HEK293T (cell line): ENCODE results near the gene NAT16.

ENCODE experiments used
- CTCF ChIA-PET: fragments of 350-600 bp; formaldehyde crosslinking; extraction: SDS; loops from one replicate; lab custom pipeline; 2021; ENCODE audit warnings: antibody characterized with exemption, inconsistent platforms; lab: Yijun Ruan, JAX
- POLR2A ChIA-PET: fragments of 350-600 bp; formaldehyde crosslinking; extraction: SDS; loops from one replicate; lab custom pipeline; 2020; ENCODE audit warnings: antibody characterized with exemption, inconsistent platforms; lab: Yijun Ruan, JAX
- DNase-seq: peaks from one replicate; pipeline ENCODE4 v3.0.0; 2012; ENCODE audit warnings: mixed read lengths; ENCODE audit errors: extremely low spot score
- ARNT ChIP-seq: fragments of 450-650 bp; IDR thresholded peaks from 2 replicates; pipeline ENCODE4 v1.6.1; 2017; ENCODE audit warnings: mild to moderate bottlenecking
- BHLHE40 ChIP-seq: fragments of 450-650 bp; IDR thresholded peaks from 2 replicates; pipeline ENCODE4 v1.6.1; 2016; ENCODE audit warnings: mild to moderate bottlenecking, moderate library complexity, borderline replicate concordance
- CTBP1 ChIP-seq: fragments of 450-650 bp; IDR thresholded peaks from 2 replicates; pipeline ENCODE4 v1.6.1; 2016; ENCODE audit warnings: borderline replicate concordance
- ELF4 ChIP-seq: fragments of 450-650 bp; IDR thresholded peaks from 2 replicates; pipeline ENCODE4 v1.6.1; 2017; ENCODE audit warnings: antibody characterized with exemption
- FOXA1 ChIP-seq: fragments of 450-650 bp; IDR thresholded peaks from 2 replicates; pipeline ENCODE4 v1.6.1; 2016; ENCODE audit warnings: mild to moderate bottlenecking
- FOXK2 ChIP-seq: fragments of 450-650 bp; IDR thresholded peaks from 2 replicates; pipeline ENCODE4 v1.6.1; 2016; ENCODE audit warnings: mild to moderate bottlenecking
- FOXM1 ChIP-seq: fragments of 450-650 bp; IDR thresholded peaks from 2 replicates; pipeline ENCODE4 v1.6.1; 2017; ENCODE audit warnings: mild to moderate bottlenecking, borderline replicate concordance
- HDGF ChIP-seq: fragments of 450-650 bp; IDR thresholded peaks from 2 replicates; pipeline ENCODE4 v1.6.1; 2017; ENCODE audit warnings: antibody characterized with exemption, borderline replicate concordance
- L3MBTL2 ChIP-seq: fragments of 450-650 bp; conservative IDR thresholded peaks from 2 replicates; pipeline ENCODE4 v1.6.1; 2016; ENCODE audit warnings: mild to moderate bottlenecking
- LEF1 ChIP-seq: fragments of 450-650 bp; IDR thresholded peaks from 2 replicates; pipeline ENCODE4 v1.6.1; 2017; ENCODE audit warnings: mild to moderate bottlenecking, borderline replicate concordance
- NFRKB ChIP-seq: fragments of 450-650 bp; IDR thresholded peaks from 2 replicates; pipeline ENCODE4 v1.6.1; 2016; ENCODE audit warnings: mild to moderate bottlenecking, moderate library complexity
- SP1 ChIP-seq: fragments of 450-650 bp; IDR thresholded peaks from 2 replicates; pipeline ENCODE4 v1.6.1; 2017
- SUZ12 ChIP-seq: fragments of 450-650 bp; IDR thresholded peaks from 2 replicates; pipeline ENCODE4 v1.6.1; 2016; ENCODE audit warnings: mild to moderate bottlenecking
- TARDBP ChIP-seq: fragments of 450-650 bp; IDR thresholded peaks from 2 replicates; pipeline ENCODE4 v1.6.1; 2016
- ZNF384 ChIP-seq: fragments of 450-650 bp; IDR thresholded peaks from 2 replicates; pipeline ENCODE4 v1.6.1; 2016
- TF ChIP-seq, protein P1 (sequence below): fragments of 450-650 bp; IDR thresholded peaks from 2 replicates; pipeline ENCODE4 v1.6.1; 2016

Gene NAT16

DNA sequence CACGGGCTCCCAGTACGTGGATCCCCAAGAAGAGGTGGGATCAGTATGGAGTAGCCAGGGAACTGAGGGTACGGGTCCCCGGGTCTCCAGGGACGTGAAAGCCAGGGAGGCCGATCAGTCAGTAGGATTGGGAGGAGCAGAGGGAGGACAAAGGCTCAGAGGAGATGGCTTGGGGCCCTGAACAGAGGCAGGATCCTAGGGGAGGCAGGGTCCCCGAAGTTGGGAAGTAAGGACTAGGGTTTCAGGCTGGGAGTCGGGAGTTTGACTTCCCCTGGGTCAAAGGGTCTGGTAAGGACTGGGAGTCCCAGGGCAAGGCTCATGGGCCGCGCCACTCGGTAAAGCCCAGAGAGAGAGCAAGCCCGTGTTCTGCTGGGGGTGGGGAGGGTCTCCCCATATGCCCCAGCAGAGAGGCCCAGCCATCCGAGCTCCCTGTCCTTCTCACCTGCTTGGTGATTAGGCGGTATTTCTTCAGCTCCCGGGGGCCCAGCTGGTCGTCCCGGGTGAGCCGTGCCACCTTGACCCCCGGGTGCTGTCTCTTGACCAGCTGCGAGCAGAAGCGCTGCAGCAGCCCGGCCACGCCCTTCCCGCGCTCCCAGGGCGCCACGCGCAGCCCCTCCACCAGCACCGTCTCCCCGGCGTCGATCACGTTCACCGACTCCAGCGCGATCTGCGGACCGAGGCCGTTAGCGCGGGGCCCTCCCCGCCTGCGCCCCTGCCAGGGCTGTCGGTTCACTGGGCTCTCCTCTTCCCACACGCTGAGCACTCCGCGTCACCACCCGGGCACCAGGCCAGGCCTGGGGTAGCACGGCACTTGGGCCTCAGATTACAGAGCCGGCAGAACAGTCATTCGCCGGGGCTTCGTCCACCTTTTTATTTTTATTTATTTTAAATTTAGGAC lies 7.0 kb downstream of the NAT16 start:
- CTCF ChIA-PET, result interaction anchor here (0.5 to 2.0 kb wide), 4 partner anchors 19 to 144 kb away, joined by 3 to 15 read pairs (median 4); no protein-coding TSS in a partner anchor
- no peak for DNase-seq
- POLR2A ChIA-PET, result interaction anchor here (0.5 to 1.7 kb wide), 9 partner anchors 8 to 1161 kb away, joined by 3 to 16 read pairs (median 3); partner anchors contain the start of genes PLOD3, UFSP1, VGF and ZNHIT1

DNA sequence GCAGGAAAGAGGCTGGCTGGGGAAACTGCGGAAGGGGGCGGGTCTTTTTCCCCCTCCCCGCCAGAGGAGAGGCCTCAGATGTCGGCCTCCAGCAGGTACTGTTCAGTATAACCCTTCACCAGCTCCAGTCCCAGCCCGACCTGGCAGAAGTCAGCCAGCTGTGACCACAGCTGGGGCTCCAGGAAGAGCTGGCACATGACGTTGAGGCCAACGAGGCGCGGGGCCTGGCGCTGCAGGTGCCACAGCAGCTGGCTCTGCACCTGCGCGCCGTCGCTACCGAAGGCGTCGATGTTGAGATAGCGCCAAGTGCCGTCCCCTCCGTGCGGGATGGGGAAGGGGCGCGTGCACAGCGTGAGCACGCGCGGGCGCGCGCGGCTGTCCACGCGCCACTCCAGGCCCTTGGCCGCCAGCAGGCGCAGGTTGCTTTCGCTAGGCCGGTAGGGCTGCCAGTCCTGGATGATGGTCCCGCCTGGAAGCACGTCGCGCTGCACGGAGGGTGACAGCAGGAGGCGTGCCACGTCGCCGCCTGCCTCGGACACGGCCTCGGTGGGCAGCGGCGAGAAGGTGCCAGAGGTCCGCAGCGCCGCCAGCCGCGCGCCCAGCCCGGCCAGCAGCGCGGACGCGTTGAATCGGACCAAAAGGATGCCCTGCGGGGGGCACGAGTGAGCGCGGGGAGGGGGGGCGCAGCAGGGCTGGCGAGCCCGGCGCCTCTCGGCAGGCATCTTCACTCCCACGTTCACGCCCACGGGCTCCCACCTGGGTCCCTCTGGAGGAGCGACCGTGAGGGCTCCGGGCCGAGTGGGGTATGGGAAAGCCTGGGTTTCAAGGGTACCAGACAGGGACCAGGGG lies 7.9 kb downstream of the NAT16 start:
- ChIA-PET CTCF (no interaction called here), POLR2A (interaction anchor here (1.2 kb wide), 1 partner anchor 10 kb away, joined by 4 read pairs; no protein-coding TSS in a partner anchor)
- no peak for DNase-seq
- TF ChIP-seq, protein P1, sequence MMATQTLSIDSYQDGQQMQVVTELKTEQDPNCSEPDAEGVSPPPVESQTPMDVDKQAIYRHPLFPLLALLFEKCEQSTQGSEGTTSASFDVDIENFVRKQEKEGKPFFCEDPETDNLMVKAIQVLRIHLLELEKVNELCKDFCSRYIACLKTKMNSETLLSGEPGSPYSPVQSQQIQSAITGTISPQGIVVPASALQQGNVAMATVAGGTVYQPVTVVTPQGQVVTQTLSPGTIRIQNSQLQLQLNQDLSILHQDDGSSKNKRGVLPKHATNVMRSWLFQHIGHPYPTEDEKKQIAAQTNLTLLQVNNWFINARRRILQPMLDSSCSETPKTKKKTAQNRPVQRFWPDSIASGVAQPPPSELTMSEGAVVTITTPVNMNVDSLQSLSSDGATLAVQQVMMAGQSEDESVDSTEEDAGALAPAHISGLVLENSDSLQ, result no peak
- no peak for TF ChIP-seq FOXM1
- no peak for TF ChIP-seq SUZ12
- no peak for TF ChIP-seq ZNF384
- no peak for TF ChIP-seq L3MBTL2
- TF ChIP-seq ARNT, result no peak
- TF ChIP-seq FOXK2, result no peak
- no peak for TF ChIP-seq BHLHE40
- TF ChIP-seq SP1, result no peak
- no peak for TF ChIP-seq NFRKB
- TF ChIP-seq FOXA1, result no peak

More for the DNA sequence above, 7.0 kb downstream of the NAT16 start:
- TF ChIP-seq ZNF384, result no peak
- TF ChIP-seq FOXM1, result no peak
- TF ChIP-seq ARNT, result no peak
- TF ChIP-seq, protein P1, result no peak
- no peak for TF ChIP-seq NFRKB
- TF ChIP-seq L3MBTL2, result no peak
- TF ChIP-seq BHLHE40, result no peak
- TF ChIP-seq HDGF, result no peak
- TF ChIP-seq SP1, result no peak
- no peak for TF ChIP-seq LEF1
- TF ChIP-seq FOXK2, result no peak
- no peak for TF ChIP-seq CTBP1
- TF ChIP-seq TARDBP, result no peak
- TF ChIP-seq FOXA1, result no peak
- TF ChIP-seq ELF4, result no peak
- TF ChIP-seq SUZ12, result no peak

DNA sequence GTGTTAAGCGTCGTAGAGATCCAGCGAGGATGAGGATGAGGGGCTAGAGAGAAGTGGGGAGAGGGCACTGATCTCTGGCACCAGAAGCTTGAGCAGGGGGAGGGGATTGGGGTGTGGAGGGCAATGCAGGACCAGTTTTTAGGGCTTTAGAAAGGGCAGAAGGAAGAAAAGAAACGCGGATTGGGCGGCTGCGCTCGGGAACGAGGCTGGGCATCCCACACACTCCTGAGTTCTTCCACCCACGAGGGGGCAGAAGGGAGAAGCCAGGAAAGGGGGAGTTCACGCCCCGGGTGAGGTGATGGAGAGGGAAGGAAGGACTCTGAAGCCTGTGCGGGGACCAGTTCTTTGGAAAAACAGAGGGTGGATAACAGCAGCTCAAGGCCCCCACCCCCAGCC lies 8.7 kb downstream of the NAT16 start:
- ChIA-PET CTCF (interaction anchor here (1.6 kb wide), 1 partner anchor 28 kb away, joined by 11 read pairs; no protein-coding TSS in a partner anchor), POLR2A (interaction anchor here (1.2 kb wide), 1 partner anchor 11 kb away, joined by 4 read pairs; no protein-coding TSS in a partner anchor)
- TF ChIP-seq FOXA1 (no peak), L3MBTL2 (no peak), ELF4 (no peak), ARNT (no peak), ZNF384 (no peak)
- no peak for DNase-seq

DNA sequence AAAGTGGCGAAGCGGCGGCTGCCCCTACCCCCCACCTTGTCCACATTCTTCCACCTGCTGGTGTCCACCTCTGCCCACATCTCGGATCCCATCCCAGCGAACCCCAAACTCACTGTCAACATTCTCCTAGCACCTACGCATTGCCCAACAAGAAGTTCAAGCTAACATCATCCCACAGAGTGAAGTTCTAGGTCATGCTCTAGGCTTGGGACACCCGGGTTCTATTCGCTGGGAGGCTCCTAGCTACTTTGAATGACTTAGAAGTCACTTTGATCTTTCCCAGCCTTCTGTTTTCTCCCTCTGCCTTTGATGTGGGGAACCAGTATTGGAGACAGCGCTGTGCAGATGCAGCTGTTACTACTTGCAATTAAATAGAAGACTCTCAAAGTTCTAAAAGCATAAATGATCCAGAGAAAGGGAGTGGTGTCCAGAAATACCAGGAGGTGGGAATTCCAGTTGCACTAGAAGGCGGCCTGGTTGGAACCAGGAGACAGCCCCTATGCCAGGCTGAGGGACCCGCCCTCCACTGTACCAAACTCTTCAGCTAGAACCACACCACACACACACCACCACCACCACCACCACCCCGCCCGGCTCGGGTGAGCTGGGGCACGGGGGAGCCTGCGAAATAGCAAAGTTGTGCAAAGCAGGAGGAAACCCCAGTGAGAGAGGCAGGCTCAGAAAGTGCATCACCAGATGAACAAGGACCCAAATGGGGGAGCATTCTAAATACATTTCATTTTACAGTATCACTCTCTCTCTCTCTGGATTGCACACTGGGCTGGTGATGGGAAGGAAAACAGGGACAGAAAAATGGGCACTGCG lies 9.3 kb downstream of the NAT16 start:
- TF ChIP-seq ZNF384 (no peak), FOXK2 (no peak), L3MBTL2 (no peak), FOXM1 (no peak), ELF4 (no peak), FOXA1 (no peak), SUZ12 (no peak), TARDBP (no peak), CTBP1 (no peak)
- TF ChIP-seq, protein P1, result no peak
- POLR2A ChIA-PET, result interaction anchor here (0.9 kb wide), 1 partner anchor 12 kb away, joined by 3 read pairs; no protein-coding TSS in a partner anchor
- DNase-seq, result no peak
- CTCF ChIA-PET, result interaction anchor here (0.6 to 1.6 kb wide), 4 partner anchors 14 to 1127 kb away, joined by 3 to 11 read pairs (median 4); no protein-coding TSS in a partner anchor
